Lower lobe of right lung (tissue), 2 donors: ENCODE results near the gene RNF4. TPM values are rescaled to one million over a fixed set of nuclear protein-coding genes. Genes with fewer than 3 reads are reported as not detected.

ENCODE experiments used
- ATAC-seq, 2 donors: fragments of 200-7000 bp; cut with Tn5 transposase; one replicate each; pipeline ENCODE4 v1.9.1; 2020 to 2022; ENCODE audit warnings: mild to moderate bottlenecking in 2 of 2, moderate library complexity in 2 of 2
- DNase-seq: peaks from one replicate; pipeline ENCODE4 v3.0.0-alpha.2; 2020
- H3K27ac ChIP-seq: fragments of 200-600 bp; one replicate; pipeline ENCODE4 v1.8.0; 2022
- H3K27me3 ChIP-seq: fragments of 200-600 bp; one replicate; pipeline ENCODE4 v1.8.0; 2022; ENCODE audit warnings: low read depth
- H3K36me3 ChIP-seq: fragments of 200-600 bp; one replicate; pipeline ENCODE4 v1.8.0; 2022; ENCODE audit warnings: mild to moderate bottlenecking
- H3K4me1 ChIP-seq: fragments of 200-600 bp; one replicate; pipeline ENCODE4 v1.8.0; 2022
- H3K4me3 ChIP-seq: fragments of 200-600 bp; one replicate; pipeline ENCODE4 v1.8.0; 2022; ENCODE audit warnings: mild to moderate bottlenecking
- H3K9me3 ChIP-seq: fragments of 200-600 bp; one replicate; pipeline ENCODE4 v1.8.0; 2022
- intact Hi-C: fragments of 100-400 bp; cut with DNase I; formaldehyde crosslinking; loops from one replicate; pipeline ENCODE4 v1.11.0; 2022
- total RNA-seq: library from RNA; stranded (reverse); fragmentation: NEBNext Ultra II Directional; extraction: Animal tissue kit (Norgen Biotek cat#: 25700); gene quantifications from one replicate; pipeline ENCODE4 v1.2.1, GENCODE V29; 2021
- TF ChIP-seq, protein P1 (sequence below): fragments of 200-600 bp; IDR thresholded peaks from one replicate; pipeline ENCODE4 v1.8.0; 2022; ENCODE audit warnings: antibody characterized with exemption, mild to moderate bottlenecking
- donor health status: DM: no; HTN: yes; CAD: no; lungs with severe emphysema.

Gene RNF4
- total RNA-seq, 1 donor from 2014 or later: 39.3 TPM

- DNase-seq (no peak), ATAC-seq (no peak)
- Histone ChIP-seq H3K9me3 (no peaks in the 10 kb centered on the region), H3K4me1 (peaks cover 12% of the 10 kb centered on the region), H3K36me3 (no peaks in the 10 kb centered on the region), H3K27me3 (no peaks in the 10 kb centered on the region), H3K4me3 (no peak overlapping the region), H3K27ac (no peak overlapping the region)
- TF ChIP-seq, protein P1, sequence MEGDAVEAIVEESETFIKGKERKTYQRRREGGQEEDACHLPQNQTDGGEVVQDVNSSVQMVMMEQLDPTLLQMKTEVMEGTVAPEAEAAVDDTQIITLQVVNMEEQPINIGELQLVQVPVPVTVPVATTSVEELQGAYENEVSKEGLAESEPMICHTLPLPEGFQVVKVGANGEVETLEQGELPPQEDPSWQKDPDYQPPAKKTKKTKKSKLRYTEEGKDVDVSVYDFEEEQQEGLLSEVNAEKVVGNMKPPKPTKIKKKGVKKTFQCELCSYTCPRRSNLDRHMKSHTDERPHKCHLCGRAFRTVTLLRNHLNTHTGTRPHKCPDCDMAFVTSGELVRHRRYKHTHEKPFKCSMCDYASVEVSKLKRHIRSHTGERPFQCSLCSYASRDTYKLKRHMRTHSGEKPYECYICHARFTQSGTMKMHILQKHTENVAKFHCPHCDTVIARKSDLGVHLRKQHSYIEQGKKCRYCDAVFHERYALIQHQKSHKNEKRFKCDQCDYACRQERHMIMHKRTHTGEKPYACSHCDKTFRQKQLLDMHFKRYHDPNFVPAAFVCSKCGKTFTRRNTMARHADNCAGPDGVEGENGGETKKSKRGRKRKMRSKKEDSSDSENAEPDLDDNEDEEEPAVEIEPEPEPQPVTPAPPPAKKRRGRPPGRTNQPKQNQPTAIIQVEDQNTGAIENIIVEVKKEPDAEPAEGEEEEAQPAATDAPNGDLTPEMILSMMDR: no peak
- intact Hi-C loops: no loop called here
Observed at GRCh38 chr4:2458546-2459491, 10.1 kb upstream of the RNF4 start.

DNA sequence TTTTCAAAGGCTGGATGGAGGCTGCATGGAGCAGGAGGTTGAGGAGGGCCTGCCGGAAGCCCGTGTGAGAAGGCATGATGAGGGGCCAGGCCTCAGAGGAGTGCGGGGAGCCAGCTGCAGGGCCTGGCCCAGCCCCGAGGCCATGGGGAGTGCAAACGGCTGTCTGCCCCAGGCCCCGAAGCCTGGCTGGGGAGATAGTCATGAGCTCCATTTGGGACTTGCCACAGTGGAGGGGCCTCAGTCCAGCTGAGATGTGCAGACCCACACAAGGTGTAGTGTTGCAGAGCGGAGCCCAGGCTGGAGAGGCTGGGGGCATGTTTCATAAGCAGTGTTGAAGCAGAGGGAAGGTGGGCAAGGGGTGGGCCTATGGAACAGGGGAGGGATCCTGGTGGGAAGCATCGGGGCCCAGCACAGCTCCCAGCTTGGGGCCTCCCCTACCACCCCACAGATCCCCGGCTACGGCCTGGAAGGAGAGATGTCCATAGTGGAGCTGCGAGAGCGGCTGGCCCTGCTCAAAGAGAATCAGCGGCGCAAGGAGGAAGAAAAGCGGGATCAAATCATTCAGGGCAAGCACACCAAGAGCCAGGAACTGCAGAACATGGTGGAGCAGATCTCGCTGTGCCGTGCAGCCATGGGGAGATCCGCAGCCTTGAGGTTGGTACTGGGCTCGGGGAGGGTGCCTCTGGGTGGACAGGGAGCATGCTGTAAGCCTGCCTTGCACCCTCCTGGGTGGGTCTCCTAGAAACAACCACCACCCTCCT lies 9.1 kb upstream of the RNF4 start:
- TF ChIP-seq, protein P1: no peak
- no peaks in the 10 kb centered on the region for H3K27me3 ChIP-seq
- ATAC-seq (no peak), DNase-seq (no peak)
- H3K4me1 ChIP-seq: peaks cover 12% of the 10 kb centered on the region
- H3K4me3 ChIP-seq: no peak overlapping the region
- intact Hi-C loops: no loop called here
- H3K36me3 ChIP-seq: no peaks in the 10 kb centered on the region
- H3K27ac ChIP-seq: no peak overlapping the region
- H3K9me3 ChIP-seq: no peaks in the 10 kb centered on the region

- intact Hi-C loops: no loop called here
- ATAC-seq (no peak), DNase-seq (no peak)
Observed at GRCh38 chr4:2461246-2461960, 7.5 kb upstream of the RNF4 start.

DNA sequence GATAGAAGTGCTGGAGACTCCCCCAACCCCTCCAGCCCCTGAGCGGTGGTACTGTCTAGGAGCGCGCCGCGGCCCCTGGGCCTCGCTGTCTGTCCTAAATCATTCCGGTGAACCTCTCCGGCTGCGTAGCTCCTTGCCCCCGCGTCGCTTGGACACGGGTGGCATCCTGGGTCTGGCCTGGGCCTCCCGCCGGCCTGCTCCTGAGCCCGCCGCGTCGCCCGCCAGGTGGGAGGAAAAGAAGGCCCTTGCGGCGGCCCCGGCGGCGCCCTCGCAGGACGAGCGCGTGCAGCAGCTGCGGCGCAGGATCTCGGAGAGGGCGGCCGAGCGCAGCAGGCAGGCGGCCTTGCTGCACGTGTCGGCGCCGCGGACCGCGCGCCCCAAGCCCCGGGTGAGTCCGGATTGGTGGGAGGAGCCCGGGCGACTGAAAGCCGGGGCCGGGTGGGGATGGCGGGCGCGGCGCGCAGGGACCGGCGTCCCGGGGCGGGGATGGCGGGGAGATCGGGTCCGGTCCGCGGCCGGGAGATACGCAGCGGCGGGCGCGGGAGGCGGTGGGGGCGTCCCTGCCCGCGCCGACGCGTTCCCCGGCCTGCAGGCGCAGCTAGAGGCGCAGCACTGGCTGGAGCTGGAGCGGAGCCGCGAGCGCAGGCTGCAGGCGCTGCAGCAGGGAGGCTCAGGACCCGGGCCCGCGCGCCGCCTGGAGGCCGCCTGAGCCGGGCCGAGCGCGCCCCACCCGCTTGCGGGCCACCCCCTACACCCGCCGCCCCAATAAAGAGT lies 6.5 kb upstream of the RNF4 start:
- Histone ChIP-seq H3K27ac (no peak overlapping the region), H3K4me1 (peaks cover 13% of the 10 kb centered on the region), H3K4me3 (peak overlapping the region; percentile 61), H3K9me3 (no peaks in the 10 kb centered on the region), H3K27me3 (no peaks in the 10 kb centered on the region), H3K36me3 (no peaks in the 10 kb centered on the region)
- DNase-seq (peak; percentile 76), ATAC-seq (peak; percentile 91 to 94)
- TF ChIP-seq, protein P1: peak; percentile 61
- intact Hi-C loops: no loop called here

More at GRCh38 chr4:2461246-2461960, 7.5 kb upstream of the RNF4 start:
- Histone ChIP-seq H3K27ac (no peak overlapping the region), H3K36me3 (no peaks in the 10 kb centered on the region), H3K4me1 (peaks cover 12% of the 10 kb centered on the region), H3K27me3 (no peaks in the 10 kb centered on the region), H3K9me3 (no peaks in the 10 kb centered on the region), H3K4me3 (no peak overlapping the region)
- TF ChIP-seq, protein P1: no peak
